Putamen (tissue), 1 donor: ENCODE results near the gene TEX22.

Experiments used
- DNase-seq: peaks from one replicate; pipeline ENCODE4 v3.0.0-alpha.2; 2016; ENCODE audit warnings: low spot score

TEX22 gene

GRCh38 chr14:105384605-105385321 is 13.6 kb upstream of the TEX22 start:
- no peak for DNase-seq

DNA sequence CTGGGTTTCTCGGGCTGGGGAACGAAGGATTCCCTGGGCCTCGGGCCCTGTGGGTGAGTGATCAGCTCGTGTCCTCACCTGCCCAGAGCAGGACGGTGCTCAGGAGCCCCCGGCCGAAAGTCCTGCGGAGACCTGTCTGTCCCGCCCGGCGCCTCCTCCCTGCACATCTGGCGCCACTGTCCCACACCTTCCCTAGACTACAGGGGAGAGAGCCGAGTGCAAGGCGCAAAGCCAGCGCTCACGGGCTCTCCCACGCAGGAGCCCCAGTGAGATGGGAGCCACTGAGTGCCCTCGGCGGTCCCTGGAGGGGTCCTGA is 13.1 kb upstream of the TEX22 start:
- DNase-seq: no peak

DNA sequence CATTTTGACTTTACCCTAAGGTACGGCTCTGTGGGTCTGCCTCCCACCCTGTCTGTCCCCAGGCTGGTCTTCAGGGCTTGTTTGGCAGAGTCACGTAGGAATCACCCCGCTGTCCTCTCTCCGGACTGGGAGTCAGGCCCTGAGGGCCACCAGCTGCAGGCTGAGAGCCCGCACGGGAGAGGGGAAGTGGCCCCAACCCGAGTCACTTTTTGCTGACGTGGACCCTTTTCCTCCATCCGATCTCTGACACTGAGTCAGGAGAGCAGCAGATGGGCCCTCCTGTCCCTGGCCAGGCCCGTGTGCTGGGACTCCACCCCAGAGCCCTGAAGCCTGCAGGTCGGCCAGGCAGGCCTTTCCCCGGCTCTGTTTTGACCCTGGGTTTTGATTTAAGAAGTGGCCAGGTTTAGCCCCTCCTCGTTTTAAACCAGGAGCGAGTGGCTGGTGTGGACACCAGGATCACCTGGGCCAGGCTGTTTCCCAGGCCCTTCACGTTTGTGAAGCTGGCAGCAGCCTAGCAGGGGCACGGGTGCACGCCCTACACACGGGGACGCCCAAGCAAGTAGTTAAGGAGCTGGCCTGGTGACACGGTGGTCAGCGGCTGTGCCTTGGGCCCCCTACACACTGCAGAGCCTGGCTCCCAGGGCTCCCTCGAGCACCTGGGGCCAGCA is 12.5 kb upstream of the TEX22 start:
- DNase-seq: no peak

- DNase-seq: no peak
These were observed 11.5 kb upstream of the TEX22 start for GRCh38 chr14:105386581-105387529.

- DNase-seq: no peak
These were observed 10.8 kb upstream of the TEX22 start for GRCh38 chr14:105387530-105387922.

DNA sequence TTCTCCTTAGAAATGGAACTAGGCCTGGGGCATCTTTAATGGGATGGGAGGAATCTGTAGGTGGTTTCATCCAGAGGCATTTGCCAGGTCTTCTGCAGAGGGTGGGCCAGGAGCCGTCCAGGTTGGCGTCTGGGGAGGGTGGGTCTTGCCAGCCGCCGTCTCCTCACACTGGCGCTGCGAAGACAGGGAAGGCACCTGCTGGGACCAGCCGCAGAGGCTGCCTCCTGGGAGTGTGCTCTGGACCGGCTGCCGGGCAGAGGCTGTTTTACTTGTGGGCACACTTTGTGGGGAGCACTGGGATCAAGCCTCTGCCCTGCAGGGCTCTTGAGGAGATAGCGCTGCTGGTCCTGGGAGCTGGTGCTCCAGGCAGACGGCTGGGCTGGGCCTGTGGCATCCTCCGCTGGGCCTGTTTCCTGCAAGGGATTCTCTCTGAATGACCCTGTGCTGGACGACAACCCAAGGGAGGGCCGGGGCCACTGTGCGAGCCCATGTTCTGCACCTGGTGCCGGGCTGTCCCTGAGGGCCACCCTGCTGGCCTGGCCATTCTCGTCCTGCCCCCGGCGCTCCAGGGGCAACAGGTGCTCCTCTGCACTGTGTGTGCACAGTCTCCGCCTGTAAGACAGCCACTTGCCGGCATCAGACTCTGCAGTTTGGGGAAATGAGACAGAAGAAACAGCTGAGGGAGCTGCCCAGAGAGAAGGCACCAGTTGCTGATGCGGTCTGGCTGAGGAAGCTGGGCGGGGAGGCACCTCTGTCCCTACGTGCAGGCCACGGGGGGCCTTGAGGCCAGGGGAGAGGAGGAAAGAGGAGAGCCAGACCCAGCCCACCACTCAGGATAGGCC is 10.0 kb upstream of the TEX22 start:
- DNase-seq: no peak

DNA sequence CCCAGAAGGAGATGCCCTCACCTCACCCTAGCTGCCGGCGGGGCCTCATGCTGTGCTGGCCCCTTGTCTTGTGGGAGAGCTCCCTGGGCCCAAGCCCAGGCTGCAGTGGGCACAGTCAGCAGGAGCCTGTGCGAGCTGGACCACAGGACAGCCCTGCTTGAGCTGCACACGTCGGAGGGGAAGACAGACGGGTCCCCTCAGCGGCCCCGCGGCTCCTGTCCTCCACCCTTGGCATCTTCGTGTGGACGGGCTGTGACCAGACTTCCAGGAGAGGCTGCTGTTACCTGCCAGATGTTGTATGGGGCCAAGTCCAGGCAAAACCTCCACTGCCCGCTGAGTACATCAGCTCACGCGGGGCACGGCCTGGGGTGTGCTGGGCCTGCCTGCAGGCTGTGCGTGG is 9.4 kb upstream of the TEX22 start:
- DNase-seq: no peak

DNA sequence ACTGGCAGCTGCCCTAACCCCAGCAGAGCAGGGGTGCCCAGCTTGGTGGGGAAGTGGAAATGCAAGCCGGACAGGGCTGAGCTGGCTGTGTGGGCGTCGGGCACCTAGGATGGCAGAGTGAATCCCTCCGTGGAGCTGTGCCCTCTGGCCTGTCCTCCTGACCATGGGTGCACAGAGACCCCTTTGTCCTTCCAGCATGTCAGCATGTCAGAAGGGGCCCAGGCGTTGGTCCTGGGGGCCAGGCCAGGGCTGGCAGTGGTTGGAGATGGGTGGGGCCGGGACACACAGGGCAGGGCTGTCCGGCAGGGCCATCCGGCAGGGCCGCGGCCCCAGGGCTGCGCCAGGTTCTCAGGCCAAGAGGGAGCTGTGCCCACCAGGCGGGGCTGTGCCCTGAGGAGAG is 8.8 kb upstream of the TEX22 start:
- no peak for DNase-seq

DNA sequence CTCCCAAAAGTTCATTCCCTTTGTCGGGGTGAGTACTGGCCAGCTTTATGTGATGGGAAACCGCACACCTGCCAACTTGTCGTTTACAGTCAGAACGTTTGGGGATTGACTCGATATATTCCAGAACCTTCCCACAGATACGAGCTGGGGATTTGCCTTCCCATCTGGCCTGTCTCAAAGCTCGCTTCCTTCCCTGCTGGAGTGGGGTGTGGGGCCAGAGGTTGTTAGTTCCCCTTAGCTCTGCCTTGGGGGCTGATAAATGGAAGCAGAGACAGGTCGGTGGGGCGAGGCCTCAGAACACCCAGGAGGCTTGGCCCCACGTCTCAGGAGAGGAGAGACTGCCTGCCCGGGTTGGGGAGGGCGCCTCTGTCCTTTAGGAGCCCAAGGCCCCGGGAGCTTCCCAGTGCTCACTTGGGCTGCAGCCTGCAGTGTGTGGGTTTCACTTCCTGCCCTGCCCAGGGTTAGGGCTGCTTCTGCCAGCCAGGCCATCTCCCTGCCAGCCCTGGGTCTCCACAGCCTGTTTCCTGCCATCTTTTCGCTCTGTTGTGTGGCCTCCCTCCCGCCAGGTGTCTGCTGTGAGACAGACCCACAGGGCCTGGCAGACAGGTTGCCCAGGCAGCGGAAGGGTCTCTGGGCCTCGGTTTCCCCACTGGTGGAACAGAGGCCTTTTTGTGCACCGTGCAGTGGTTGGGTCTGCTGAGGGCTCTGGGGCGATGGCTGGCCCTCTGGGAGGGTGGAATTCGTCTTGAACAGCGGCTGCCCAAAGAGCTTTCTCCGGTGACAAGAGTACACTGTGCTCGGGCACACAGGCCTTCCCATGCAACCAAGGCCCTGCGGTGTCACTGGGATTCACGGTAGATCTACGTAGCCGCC is 8.1 kb upstream of the TEX22 start:
- DNase-seq: no peak

- DNase-seq: no peak
These were observed 7.4 kb upstream of the TEX22 start for GRCh38 chr14:105390849-105391500.

DNA sequence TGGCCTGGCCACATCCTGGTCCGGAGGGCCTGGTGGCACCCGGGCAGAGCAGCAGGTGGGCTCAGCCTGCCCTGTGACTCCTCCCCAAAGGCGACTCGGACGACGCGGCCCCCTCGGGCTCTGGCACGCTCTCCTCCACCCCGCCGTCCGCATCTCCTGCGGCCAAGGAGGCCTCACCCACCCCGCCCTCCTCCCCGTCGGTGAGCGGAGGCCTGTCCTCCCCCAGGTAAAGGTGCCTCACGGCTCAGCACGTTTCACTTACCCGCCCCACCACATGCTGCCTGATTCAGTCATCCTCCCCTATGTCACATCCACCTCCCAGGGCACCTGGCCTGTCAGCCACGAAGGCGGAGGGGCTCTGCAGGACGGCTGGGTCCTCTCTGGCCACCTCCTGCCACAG is 6.8 kb upstream of the TEX22 start:
- DNase-seq: no peak

- no peak for DNase-seq
These were observed 5.9 kb upstream of the TEX22 start for GRCh38 chr14:105392131-105393090.

- no peak for DNase-seq
These were observed 5.2 kb upstream of the TEX22 start for GRCh38 chr14:105393151-105393550.

GRCh38 chr14:105394714-105395537 is 3.4 kb upstream of the TEX22 start:
- no peak for DNase-seq

DNA sequence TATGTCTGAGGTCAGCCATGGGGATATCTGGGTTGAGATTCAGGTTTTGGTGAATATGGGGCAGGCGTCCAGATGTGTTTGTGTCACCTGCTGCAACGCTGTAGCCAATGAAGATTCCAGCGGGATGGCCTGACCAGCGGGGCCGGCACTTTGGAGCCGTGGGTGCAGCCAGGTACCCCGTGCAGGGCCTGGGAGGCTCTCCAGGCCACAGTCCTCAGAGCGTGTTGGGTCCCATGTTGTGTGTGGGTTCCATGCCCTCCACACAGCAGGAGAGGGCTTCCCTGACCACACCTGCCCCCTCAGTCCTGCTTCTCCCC is 2.8 kb upstream of the TEX22 start:
- DNase-seq: no peak

- no peak for DNase-seq
These were observed 897 bp upstream of the TEX22 start for GRCh38 chr14:105397350-105397931.

DNA sequence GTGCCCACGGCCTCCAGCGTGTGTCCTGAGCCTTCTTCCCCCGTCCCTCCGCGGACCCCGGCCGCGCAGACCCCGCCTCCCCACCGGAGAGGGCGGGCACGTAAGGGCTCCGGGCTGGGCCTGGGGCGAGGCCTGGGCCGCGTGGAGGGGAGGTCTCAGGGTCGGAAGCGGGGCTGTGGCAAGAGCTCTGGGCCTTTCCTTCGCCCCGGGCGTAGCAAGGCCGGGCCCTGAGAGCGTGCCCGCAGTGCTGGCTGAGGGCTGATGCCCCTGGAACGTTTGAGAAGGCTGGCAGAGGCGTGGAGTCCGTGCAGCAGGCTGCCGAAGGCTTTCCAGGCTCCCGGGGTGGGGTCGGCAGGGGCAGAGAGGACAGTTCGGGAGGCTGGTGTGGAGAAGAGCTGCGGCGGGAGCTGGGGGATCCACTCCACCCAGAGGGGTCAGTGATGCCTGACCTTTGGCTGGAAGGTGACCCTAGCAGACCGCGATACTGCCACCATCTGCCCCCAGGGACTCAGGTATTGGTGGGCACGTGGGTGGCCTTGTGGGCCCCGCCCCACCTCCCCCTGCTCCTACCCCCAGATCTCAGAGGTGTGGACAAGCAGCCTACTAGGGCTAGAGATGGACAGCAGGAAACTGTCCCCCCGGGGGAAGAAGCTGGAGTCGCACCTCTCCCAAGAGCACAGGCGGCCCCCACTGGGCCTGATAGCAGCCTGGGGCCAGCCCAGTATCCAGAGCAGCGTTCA is 558 bp downstream of the TEX22 start:
- DNase-seq: no peak

- DNase-seq: no peak
These were observed 1.1 kb downstream of the TEX22 start for GRCh38 chr14:105399466-105399775.
